ENCODE data around the gene PGP. TPM values are rescaled to one million over a fixed set of nuclear protein-coding genes. Genes with fewer than 3 reads are reported as not detected.

Gene PGP
- total and polyA plus RNA-seq, 4 donors, result 3.4 to 9.9 (median 6.3) TPM

DNA sequence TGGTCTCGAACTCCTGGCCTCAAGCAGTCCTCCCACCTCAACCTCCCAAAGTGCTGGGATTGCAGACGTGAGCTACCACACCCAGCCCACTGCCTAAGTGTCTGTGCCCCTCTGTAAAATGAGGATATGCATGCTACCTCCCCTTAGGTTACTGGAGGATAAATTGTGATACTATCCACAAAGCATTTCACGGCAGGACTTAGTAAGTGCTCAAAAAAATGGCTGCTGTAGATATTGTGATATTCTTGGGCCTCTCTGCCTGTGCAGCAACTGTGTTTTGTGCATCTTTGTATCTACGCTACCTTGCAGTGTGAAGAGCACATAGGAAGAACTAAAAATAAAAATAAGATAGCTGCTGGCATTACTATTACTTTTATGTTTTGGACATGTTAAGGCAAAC, 16.4 kb downstream of the PGP start:
- Histone ChIP-seq H3K9ac (ENCODE audit: low read depth in 1 of 2, low read length in 2 of 2) (no peak overlapping the region), H3K4me1 (ENCODE audit: control insufficient read depth in 4 of 4, insufficient read depth in 4 of 4, low read length in 3 of 4) (peaks cover 2 to 11% (median 4%) of the 10 kb centered on the region in 4 donors), H3K4me3 (ENCODE audit: low read depth in 1 of 3, low read length in 3 of 3) (no peak overlapping the region), H3K9me3 (ENCODE audit: control insufficient read depth in 4 of 4, low read length in 3 of 4) (no peaks in the 10 kb centered on the region), H3K27me3 (ENCODE audit: control insufficient read depth in 4 of 4, insufficient read depth in 4 of 4, low read length in 3 of 4) (peaks cover 0 to 2% (median 0%) of the 10 kb centered on the region in 4 donors), H3K27ac (ENCODE audit: low read depth in 1 of 2, low read length in 2 of 2) (no peak overlapping the region), H3K36me3 (ENCODE audit: control insufficient read depth in 4 of 4, insufficient read depth in 3 of 4, low read depth in 1 of 4, low read length in 3 of 4) (no peaks in the 10 kb centered on the region)
- no peak for DNase-seq (ENCODE audit: low spot score)
- TF ChIP-seq, protein P1, sequence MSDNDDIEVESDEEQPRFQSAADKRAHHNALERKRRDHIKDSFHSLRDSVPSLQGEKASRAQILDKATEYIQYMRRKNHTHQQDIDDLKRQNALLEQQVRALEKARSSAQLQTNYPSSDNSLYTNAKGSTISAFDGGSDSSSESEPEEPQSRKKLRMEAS (IDR thresholded peaks at IDR 0.05), result no peak
- TF ChIP-seq, protein P2, sequence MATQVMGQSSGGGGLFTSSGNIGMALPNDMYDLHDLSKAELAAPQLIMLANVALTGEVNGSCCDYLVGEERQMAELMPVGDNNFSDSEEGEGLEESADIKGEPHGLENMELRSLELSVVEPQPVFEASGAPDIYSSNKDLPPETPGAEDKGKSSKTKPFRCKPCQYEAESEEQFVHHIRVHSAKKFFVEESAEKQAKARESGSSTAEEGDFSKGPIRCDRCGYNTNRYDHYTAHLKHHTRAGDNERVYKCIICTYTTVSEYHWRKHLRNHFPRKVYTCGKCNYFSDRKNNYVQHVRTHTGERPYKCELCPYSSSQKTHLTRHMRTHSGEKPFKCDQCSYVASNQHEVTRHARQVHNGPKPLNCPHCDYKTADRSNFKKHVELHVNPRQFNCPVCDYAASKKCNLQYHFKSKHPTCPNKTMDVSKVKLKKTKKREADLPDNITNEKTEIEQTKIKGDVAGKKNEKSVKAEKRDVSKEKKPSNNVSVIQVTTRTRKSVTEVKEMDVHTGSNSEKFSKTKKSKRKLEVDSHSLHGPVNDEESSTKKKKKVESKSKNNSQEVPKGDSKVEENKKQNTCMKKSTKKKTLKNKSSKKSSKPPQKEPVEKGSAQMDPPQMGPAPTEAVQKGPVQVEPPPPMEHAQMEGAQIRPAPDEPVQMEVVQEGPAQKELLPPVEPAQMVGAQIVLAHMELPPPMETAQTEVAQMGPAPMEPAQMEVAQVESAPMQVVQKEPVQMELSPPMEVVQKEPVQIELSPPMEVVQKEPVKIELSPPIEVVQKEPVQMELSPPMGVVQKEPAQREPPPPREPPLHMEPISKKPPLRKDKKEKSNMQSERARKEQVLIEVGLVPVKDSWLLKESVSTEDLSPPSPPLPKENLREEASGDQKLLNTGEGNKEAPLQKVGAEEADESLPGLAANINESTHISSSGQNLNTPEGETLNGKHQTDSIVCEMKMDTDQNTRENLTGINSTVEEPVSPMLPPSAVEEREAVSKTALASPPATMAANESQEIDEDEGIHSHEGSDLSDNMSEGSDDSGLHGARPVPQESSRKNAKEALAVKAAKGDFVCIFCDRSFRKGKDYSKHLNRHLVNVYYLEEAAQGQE (IDR thresholded peaks at IDR 0.05), result no peak
- TF ChIP-seq HNF4A (conservative IDR thresholded peaks at IDR 0.05) (no peak), EGR1 (IDR thresholded peaks at IDR 0.05; ENCODE audit: low read depth in 2 of 2) (no peak)
- 76% methylated on average over 4 of the region's 4 CpGs for WGBS

DNA sequence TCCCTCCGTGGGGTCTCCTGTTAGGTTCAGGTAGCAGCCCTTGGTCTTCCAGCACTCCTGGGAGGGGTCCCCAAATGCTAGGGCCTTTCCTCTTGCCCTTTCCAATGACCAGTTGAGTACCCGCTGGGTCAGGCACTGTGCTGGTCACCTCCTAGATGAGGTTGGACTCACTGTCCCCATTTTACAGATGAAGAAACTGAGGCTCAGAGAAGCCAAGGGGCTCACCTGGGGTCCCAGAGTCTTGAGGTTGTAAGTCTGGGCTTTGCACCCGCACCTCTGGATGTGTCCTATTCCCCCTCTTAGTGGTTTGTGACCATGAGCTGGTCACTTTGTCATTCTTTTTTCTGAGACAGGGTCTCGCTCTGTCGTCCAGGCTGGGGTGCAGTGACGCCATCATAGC, 16.9 kb downstream of the PGP start:
- Histone ChIP-seq H3K27me3 (ENCODE audit: control insufficient read depth in 4 of 4, insufficient read depth in 4 of 4, low read length in 3 of 4) (peaks cover 0 to 2% (median 0%) of the 10 kb centered on the region in 4 donors), H3K4me1 (ENCODE audit: control insufficient read depth in 4 of 4, insufficient read depth in 4 of 4, low read length in 3 of 4) (peaks cover 2 to 11% (median 4%) of the 10 kb centered on the region in 4 donors), H3K36me3 (ENCODE audit: control insufficient read depth in 4 of 4, insufficient read depth in 3 of 4, low read depth in 1 of 4, low read length in 3 of 4) (no peaks in the 10 kb centered on the region), H3K9ac (ENCODE audit: low read depth in 1 of 2, low read length in 2 of 2) (no peak overlapping the region), H3K4me3 (ENCODE audit: low read depth in 1 of 3, low read length in 3 of 3) (no peak overlapping the region), H3K9me3 (ENCODE audit: control insufficient read depth in 4 of 4, low read length in 3 of 4) (no peaks in the 10 kb centered on the region), H3K27ac (ENCODE audit: low read depth in 1 of 2, low read length in 2 of 2) (no peak overlapping the region)
- no peak for DNase-seq (ENCODE audit: low spot score)
- no peak for TF ChIP-seq EGR1 (IDR thresholded peaks at IDR 0.05; ENCODE audit: low read depth in 2 of 2)
- TF ChIP-seq SP1 (IDR thresholded peaks at IDR 0.05), result no peak
- no peak for TF ChIP-seq RXRA (IDR thresholded peaks at IDR 0.05)
- TF ChIP-seq, protein P3, sequence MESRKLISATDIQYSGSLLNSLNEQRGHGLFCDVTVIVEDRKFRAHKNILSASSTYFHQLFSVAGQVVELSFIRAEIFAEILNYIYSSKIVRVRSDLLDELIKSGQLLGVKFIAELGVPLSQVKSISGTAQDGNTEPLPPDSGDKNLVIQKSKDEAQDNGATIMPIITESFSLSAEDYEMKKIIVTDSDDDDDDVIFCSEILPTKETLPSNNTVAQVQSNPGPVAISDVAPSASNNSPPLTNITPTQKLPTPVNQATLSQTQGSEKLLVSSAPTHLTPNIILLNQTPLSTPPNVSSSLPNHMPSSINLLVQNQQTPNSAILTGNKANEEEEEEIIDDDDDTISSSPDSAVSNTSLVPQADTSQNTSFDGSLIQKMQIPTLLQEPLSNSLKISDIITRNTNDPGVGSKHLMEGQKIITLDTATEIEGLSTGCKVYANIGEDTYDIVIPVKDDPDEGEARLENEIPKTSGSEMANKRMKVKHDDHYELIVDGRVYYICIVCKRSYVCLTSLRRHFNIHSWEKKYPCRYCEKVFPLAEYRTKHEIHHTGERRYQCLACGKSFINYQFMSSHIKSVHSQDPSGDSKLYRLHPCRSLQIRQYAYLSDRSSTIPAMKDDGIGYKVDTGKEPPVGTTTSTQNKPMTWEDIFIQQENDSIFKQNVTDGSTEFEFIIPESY (IDR thresholded peaks at IDR 0.05), result no peak
- TF ChIP-seq HNF4A (conservative IDR thresholded peaks at IDR 0.05), result no peak
- no peak for TF ChIP-seq TAF1 (conservative IDR thresholded peaks at IDR 0.05)
- TF ChIP-seq, protein P1 (IDR thresholded peaks at IDR 0.05), result no peak
- TF ChIP-seq HNF4G (IDR thresholded peaks at IDR 0.05), result no peak
- TF ChIP-seq JUND (IDR thresholded peaks at IDR 0.05), result no peak
- no peak for TF ChIP-seq FOXA2 (IDR thresholded peaks at IDR 0.05)
- TF ChIP-seq, protein P4, sequence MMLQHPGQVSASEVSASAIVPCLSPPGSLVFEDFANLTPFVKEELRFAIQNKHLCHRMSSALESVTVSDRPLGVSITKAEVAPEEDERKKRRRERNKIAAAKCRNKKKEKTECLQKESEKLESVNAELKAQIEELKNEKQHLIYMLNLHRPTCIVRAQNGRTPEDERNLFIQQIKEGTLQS (IDR thresholded peaks at IDR 0.05), result no peak
- TF ChIP-seq, protein P2 (IDR thresholded peaks at IDR 0.05), result no peak
- TF ChIP-seq RAD21 (IDR thresholded peaks at IDR 0.05), result no peak
- TF ChIP-seq, protein P5, sequence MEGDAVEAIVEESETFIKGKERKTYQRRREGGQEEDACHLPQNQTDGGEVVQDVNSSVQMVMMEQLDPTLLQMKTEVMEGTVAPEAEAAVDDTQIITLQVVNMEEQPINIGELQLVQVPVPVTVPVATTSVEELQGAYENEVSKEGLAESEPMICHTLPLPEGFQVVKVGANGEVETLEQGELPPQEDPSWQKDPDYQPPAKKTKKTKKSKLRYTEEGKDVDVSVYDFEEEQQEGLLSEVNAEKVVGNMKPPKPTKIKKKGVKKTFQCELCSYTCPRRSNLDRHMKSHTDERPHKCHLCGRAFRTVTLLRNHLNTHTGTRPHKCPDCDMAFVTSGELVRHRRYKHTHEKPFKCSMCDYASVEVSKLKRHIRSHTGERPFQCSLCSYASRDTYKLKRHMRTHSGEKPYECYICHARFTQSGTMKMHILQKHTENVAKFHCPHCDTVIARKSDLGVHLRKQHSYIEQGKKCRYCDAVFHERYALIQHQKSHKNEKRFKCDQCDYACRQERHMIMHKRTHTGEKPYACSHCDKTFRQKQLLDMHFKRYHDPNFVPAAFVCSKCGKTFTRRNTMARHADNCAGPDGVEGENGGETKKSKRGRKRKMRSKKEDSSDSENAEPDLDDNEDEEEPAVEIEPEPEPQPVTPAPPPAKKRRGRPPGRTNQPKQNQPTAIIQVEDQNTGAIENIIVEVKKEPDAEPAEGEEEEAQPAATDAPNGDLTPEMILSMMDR (IDR thresholded peaks at IDR 0.05; ENCODE audit: low read depth, low read length, missing input control), result no peak
- TF ChIP-seq YY1 (IDR thresholded peaks at IDR 0.05), result no peak
- no peak for TF ChIP-seq GABPA (IDR thresholded peaks at IDR 0.05 in 1 of 2, conservative IDR thresholded peaks at IDR 0.05 in 1 of 2)
- no peak for TF ChIP-seq NR2F2 (IDR thresholded peaks at IDR 0.05)
- 82% methylated on average over 6 of the region's 6 CpGs for WGBS
